SK-N-SH treated with all-trans-retinoic acid at 6 μM for 48 hours (cell line): ENCODE measurements around the gene ENAH.

Source experiments
- ATAC-seq: fragments of 200-7000 bp; cut with Tn5 transposase; 3 replicates; pipeline ENCODE4 v1.9.1; 2020; ENCODE audit warnings: mild to moderate bottlenecking, moderate library complexity
- ARNTL ChIP-seq: fragments of 450-650 bp; formaldehyde crosslinking; IDR thresholded peaks from 2 replicates; pipeline ENCODE4 v1.5.0; 2020; ENCODE audit warnings: low read depth, mild to moderate bottlenecking, moderate library complexity, borderline replicate concordance
- BACH2 ChIP-seq: fragments of 250-450 bp; sonication (Bioruptor Pico); IDR thresholded peaks from 2 replicates; pipeline ENCODE4 v1.9.0; 2021; ENCODE audit warnings: mild to moderate bottlenecking, borderline replicate concordance
- CREB5 ChIP-seq: fragments of 250-450 bp; sonication (Bioruptor Pico); IDR thresholded peaks from 2 replicates; pipeline ENCODE4 v1.5.1; 2020; ENCODE audit warnings: low read depth, mild to moderate bottlenecking, moderate library complexity
- CSDC2 ChIP-seq: fragments of 250-450 bp; sonication (Bioruptor Pico); IDR thresholded peaks from 2 replicates; pipeline ENCODE4 v1.5.0; 2020; ENCODE audit warnings: mild to moderate bottlenecking, moderate library complexity
- CSRNP3 ChIP-seq: fragments of 250-450 bp; sonication (Bioruptor Pico); IDR thresholded peaks from 2 replicates; pipeline ENCODE4 v1.5.1; 2021; ENCODE audit warnings: mild to moderate bottlenecking, moderate library complexity
- ESRRG ChIP-seq: fragments of 250-450 bp; sonication (Bioruptor Pico); IDR thresholded peaks from 2 replicates; pipeline ENCODE4 v1.6.1; 2021; ENCODE audit warnings: mild to moderate bottlenecking
- GLIS3 ChIP-seq: fragments of 250-450 bp; sonication (Bioruptor Pico); IDR thresholded peaks from 2 replicates; pipeline ENCODE4 v1.5.0; 2020; ENCODE audit warnings: mild to moderate bottlenecking, moderate library complexity
- ISL1 ChIP-seq: fragments of 250-450 bp; sonication (Bioruptor Pico); IDR thresholded peaks from 2 replicates; pipeline ENCODE4 v2.1.2; 2022; ENCODE audit warnings: mild to moderate bottlenecking, moderate library complexity
- OSR1 ChIP-seq: fragments of 250-450 bp; sonication (Bioruptor Pico); IDR thresholded peaks from 2 replicates; pipeline ENCODE4 v1.8.0; 2022; ENCODE audit warnings: moderate library complexity, mild to moderate bottlenecking, inconsistent platforms
- PATZ1 ChIP-seq: fragments of 250-450 bp; sonication (Bioruptor Pico); IDR thresholded peaks from 2 replicates; pipeline ENCODE4 v1.8.0; 2020; ENCODE audit warnings: mild to moderate bottlenecking, moderate library complexity, borderline replicate concordance
- PPARA ChIP-seq: fragments of 250-450 bp; sonication (Bioruptor Pico); IDR thresholded peaks from 2 replicates; pipeline ENCODE4 v1.5.0; 2020; ENCODE audit warnings: mild to moderate bottlenecking, borderline replicate concordance
- RARB ChIP-seq: fragments of 250-450 bp; sonication (Bioruptor Pico); IDR thresholded peaks from 2 replicates; pipeline ENCODE4 v1.8.0; 2021; ENCODE audit warnings: mild to moderate bottlenecking, moderate library complexity
- SNAI2 ChIP-seq: fragments of 250-450 bp; sonication (Bioruptor Pico); IDR thresholded peaks from 2 replicates; pipeline ENCODE4 v1.5.0; 2020; ENCODE audit warnings: mild to moderate bottlenecking, moderate library complexity
- TCF4 ChIP-seq: fragments of 250-450 bp; sonication (Bioruptor Pico); IDR thresholded peaks from 2 replicates; pipeline ENCODE4 v1.8.0; 2021; ENCODE audit warnings: mild to moderate bottlenecking, moderate library complexity, borderline replicate concordance
- TOX ChIP-seq: fragments of 250-450 bp; sonication (Bioruptor Pico); IDR thresholded peaks from 2 replicates; pipeline ENCODE4 v1.8.0; 2021; ENCODE audit warnings: mild to moderate bottlenecking, moderate library complexity, borderline replicate concordance
- ZC3H10 ChIP-seq: fragments of 250-450 bp; sonication (Bioruptor Pico); IDR thresholded peaks from 2 replicates; pipeline ENCODE4 v1.5.1; 2021; ENCODE audit warnings: mild to moderate bottlenecking, moderate library complexity
- ZFP3 ChIP-seq: fragments of 250-450 bp; sonication (Bioruptor Pico); IDR thresholded peaks from 2 replicates; pipeline ENCODE4 v1.5.0; 2020; ENCODE audit warnings: mild to moderate bottlenecking, moderate library complexity
- ZFP30 ChIP-seq: fragments of 450-650 bp; formaldehyde crosslinking; IDR thresholded peaks from 2 replicates; pipeline ENCODE4 v1.5.0; 2022; ENCODE audit warnings: mild to moderate bottlenecking, moderate library complexity
- ZNF565 ChIP-seq: fragments of 450-650 bp; formaldehyde crosslinking; conservative IDR thresholded peaks from 2 replicates; pipeline ENCODE4 v1.5.0; 2020; ENCODE audit warnings: low read depth, mild to moderate bottlenecking, moderate library complexity
- ZNF70 ChIP-seq: fragments of 450-650 bp; formaldehyde crosslinking; IDR thresholded peaks from 2 replicates; pipeline ENCODE4 v1.5.0; 2020; ENCODE audit warnings: mild to moderate bottlenecking, moderate library complexity
- ZNF8 ChIP-seq: fragments of 450-650 bp; formaldehyde crosslinking; IDR thresholded peaks from 2 replicates; pipeline ENCODE4 v1.5.0; 2020; ENCODE audit warnings: mild to moderate bottlenecking, moderate library complexity

The ENAH gene

GRCh38 chr1:225534772-225535171 is 118.2 kb downstream of the ENAH start:
- no peak for TF ChIP-seq TOX (CRISPR knock-in tag)
- no peak for TF ChIP-seq PATZ1 (CRISPR knock-in tag)
- ATAC-seq, result no peak

GRCh38 chr1:225534135-225534534 is 118.8 kb downstream of the ENAH start:
- TF ChIP-seq CSDC2 (no peak), ISL1 (no peak)
- peak; percentile 30; the same call in 2 of the 3 replicates for ATAC-seq

- TF ChIP-seq ESRRG (CRISPR knock-in tag), result no peak
- TF ChIP-seq ZNF565 (CRISPR knock-in tag), result no peak
- TF ChIP-seq TOX (CRISPR knock-in tag), result no peak
- no peak for TF ChIP-seq TCF4 (CRISPR knock-in tag)
- no peak for TF ChIP-seq BACH2 (CRISPR knock-in tag)
- no peak for TF ChIP-seq PPARA (CRISPR knock-in tag)
- TF ChIP-seq ZNF70 (CRISPR knock-in tag), result no peak
- no peak for TF ChIP-seq ZFP3 (CRISPR knock-in tag)
- TF ChIP-seq ZNF8, result no peak
- TF ChIP-seq CSDC2, result no peak
- no peak for TF ChIP-seq ARNTL (CRISPR knock-in tag)
- no peak for TF ChIP-seq PATZ1 (CRISPR knock-in tag)
- TF ChIP-seq ISL1, result no peak
- TF ChIP-seq GLIS3 (CRISPR knock-in tag), result no peak
- no peak for TF ChIP-seq ZFP30 (CRISPR knock-in tag)
- no peak for TF ChIP-seq SNAI2 (CRISPR knock-in tag)
- ATAC-seq, result peak; percentile 5; the same call in 1 of the 3 replicates
Observed at GRCh38 chr1:225533238-225533637, 119.7 kb downstream of the ENAH start.

GRCh38 chr1:225532240-225532944 is 120.5 kb downstream of the ENAH start:
- TF ChIP-seq ARNTL (CRISPR knock-in tag) (no peak), ZFP30 (CRISPR knock-in tag) (no peak), OSR1 (CRISPR knock-in tag) (no peak), PATZ1 (CRISPR knock-in tag) (no peak), ISL1 (no peak), PPARA (CRISPR knock-in tag) (no peak), RARB (CRISPR knock-in tag) (no peak), CSRNP3 (CRISPR knock-in tag) (no peak)
- no peak for ATAC-seq

- ATAC-seq, result no peak; the same call in 2 of the 3 replicates
Observed at GRCh38 chr1:225529726-225530125, 123.2 kb downstream of the ENAH start.

More at GRCh38 chr1:225529726-225530125, 123.2 kb downstream of the ENAH start:
- TF ChIP-seq CSDC2 (no peak), TCF4 (CRISPR knock-in tag) (no peak), ARNTL (CRISPR knock-in tag) (no peak), PATZ1 (CRISPR knock-in tag) (no peak), ZFP30 (CRISPR knock-in tag) (no peak), RARB (CRISPR knock-in tag) (no peak), SNAI2 (CRISPR knock-in tag) (no peak), PPARA (CRISPR knock-in tag) (no peak), ZC3H10 (no peak), ZNF565 (CRISPR knock-in tag) (no peak), CREB5 (CRISPR knock-in tag) (no peak), ISL1 (no peak)
